ENCODE data around the gene DOK5. TPM values are rescaled to one million over a fixed set of nuclear protein-coding genes. Genes with fewer than 3 reads are reported as not detected.

The DOK5 gene
- total and polyA plus RNA-seq, 9 of the 15 experiments (the other 6 are each of a cell fraction or from before 2014, with no cell fraction given): not detected

- intact Hi-C loops (cut with micrococcal nuclease): no loop called here
- Histone ChIP-seq H3K9me1 (ENCODE audit: control insufficient read depth, insufficient read depth, low read length) (no peaks in the 10 kb centered on the region), H3K4me3 (no peak overlapping the region), H4K20me1 (replicated peaks; ENCODE audit: control insufficient read depth, insufficient read depth, low read length) (no peaks in the 10 kb centered on the region), H2AFZ (ENCODE audit: low read depth, low read length) (no peak overlapping the region), H3K9ac (ENCODE audit: insufficient read depth in 1 of 2, low read depth in 2 of 2, low read length in 2 of 2) (no peak overlapping the region), H3K36me3 (ENCODE audit: control insufficient read depth, insufficient read depth, low read length) (no peaks in the 10 kb centered on the region), H3K27ac (ENCODE audit: extremely low read depth, low read depth, low read length) (no peak overlapping the region), H3K9me3 (replicated peaks; ENCODE audit: control insufficient read depth, insufficient read depth, low read depth, low read length) (peaks cover 4% of the 10 kb centered on the region; the same call in 1 of the 2 replicates), H3K4me2 (ENCODE audit: insufficient read depth, low read length) (no peak overlapping the region), H3K79me2 (ENCODE audit: control insufficient read depth, insufficient read depth, low read length) (no peaks in the 10 kb centered on the region), H3K4me1 (replicated peaks in 1 of 2; ENCODE audit: control insufficient read depth in 2 of 2, insufficient read depth in 2 of 2, low read length in 2 of 2) (no peaks in the 10 kb centered on the region), H3K27me3 (ENCODE audit: control insufficient read depth in 2 of 2, insufficient read depth in 2 of 2, low read length in 2 of 2) (no peaks in the 10 kb centered on the region)
- ATAC-seq (no peak), FAIRE-seq (no peak), DNase-seq (ENCODE audit: extremely low read depth in 1 of 4, low spot score in 3 of 4) (no peak)
- in situ Hi-C loops (cut with MboI): no loop called here
- no peak for TF ChIP-seq MAFG (tag; conservative IDR thresholded peaks at IDR 0.05)
- TF ChIP-seq CHD1 (IDR thresholded peaks at IDR 0.05; ENCODE audit: low read length): no peak
- TF ChIP-seq, protein P1, sequence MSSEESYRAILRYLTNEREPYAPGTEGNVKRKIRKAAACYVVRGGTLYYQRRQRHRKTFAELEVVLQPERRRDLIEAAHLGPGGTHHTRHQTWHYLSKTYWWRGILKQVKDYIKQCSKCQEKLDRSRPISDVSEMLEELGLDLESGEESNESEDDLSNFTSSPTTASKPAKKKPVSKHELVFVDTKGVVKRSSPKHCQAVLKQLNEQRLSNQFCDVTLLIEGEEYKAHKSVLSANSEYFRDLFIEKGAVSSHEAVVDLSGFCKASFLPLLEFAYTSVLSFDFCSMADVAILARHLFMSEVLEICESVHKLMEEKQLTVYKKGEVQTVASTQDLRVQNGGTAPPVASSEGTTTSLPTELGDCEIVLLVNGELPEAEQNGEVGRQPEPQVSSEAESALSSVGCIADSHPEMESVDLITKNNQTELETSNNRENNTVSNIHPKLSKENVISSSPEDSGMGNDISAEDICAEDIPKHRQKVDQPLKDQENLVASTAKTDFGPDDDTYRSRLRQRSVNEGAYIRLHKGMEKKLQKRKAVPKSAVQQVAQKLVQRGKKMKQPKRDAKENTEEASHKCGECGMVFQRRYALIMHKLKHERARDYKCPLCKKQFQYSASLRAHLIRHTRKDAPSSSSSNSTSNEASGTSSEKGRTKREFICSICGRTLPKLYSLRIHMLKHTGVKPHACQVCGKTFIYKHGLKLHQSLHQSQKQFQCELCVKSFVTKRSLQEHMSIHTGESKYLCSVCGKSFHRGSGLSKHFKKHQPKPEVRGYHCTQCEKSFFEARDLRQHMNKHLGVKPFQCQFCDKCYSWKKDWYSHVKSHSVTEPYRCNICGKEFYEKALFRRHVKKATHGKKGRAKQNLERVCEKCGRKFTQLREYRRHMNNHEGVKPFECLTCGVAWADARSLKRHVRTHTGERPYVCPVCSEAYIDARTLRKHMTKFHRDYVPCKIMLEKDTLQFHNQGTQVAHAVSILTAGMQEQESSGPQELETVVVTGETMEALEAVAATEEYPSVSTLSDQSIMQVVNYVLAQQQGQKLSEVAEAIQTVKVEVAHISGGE (CRISPR knock-in tag; IDR thresholded peaks at IDR 0.05): peak in 1 of 3 experiments; percentile 56; a peak in 2 of 6 replicates
- no TSS peak for BruUV-seq (replicated peaks)
- ChIA-PET CTCF (ENCODE audit: low intra/inter-chr PET ratio) (no interaction called here), POLR2A (no interaction called here)
- 0% methylated on average over 6 of the region's 6 CpGs for WGBS (ENCODE audit: insufficient coverage, low coverage, missing lambda C conversion rate)
Observed at GRCh38 chr20:54576518-54576917, 101.1 kb downstream of the DOK5 start.

Data from K562 (cell line).